Measurements from ENCODE around the gene CLPSL1. TPM values are rescaled to one million over a fixed set of nuclear protein-coding genes. Genes with fewer than 3 reads are reported as not detected.

CLPSL1 gene
- total and polyA plus RNA-seq, 2 of the 13 experiments (the other 11 are each of a cell fraction or from before 2014, with no cell fraction given) = not detected

DNA sequence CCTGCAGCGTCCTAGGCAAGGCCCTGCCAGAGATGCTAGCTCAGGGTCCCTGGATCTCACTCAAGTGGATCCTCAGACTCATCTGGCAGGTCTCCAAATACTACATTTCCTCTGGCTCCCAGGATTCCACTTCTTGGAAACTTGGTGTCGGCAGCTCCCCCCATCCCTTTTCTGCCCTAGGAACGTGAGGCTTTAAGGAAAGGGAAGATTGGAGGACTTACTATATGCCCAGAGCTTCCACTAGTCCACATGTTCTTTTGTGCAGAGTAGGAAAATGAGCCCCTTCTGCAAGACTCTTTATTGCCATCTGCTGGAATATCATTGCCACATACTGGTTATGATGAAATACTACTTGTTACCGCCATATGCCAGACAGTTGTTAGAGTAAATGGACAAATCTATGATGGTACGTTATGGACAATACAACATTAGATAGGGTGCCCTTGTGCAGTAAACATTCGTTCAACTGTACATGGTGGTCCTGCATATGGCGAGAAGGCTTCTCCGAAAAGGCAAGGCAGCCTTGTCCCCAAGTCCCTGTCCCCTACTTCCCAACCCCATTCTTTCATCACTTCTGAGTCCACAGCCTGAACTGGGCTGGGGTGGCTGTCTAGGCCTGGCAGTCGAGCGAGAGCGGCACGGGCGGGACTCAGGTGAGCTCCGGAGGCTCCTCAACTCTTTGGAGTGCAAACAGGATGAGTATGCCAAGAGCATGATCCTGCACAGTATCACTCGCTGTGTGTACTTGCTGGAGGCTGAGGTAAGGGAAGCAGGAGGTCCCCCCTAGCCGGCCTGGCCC, 43.2 kb upstream of the CLPSL1 start (continued):
- TF ChIP-seq FOXA1 (IDR thresholded peaks at IDR 0.05) = no peak
- TF ChIP-seq FOXA1 (CRISPR knock-in tag; IDR thresholded peaks at IDR 0.05) = no peak
- no peak for TF ChIP-seq ZNF335 (CRISPR knock-in tag; IDR thresholded peaks at IDR 0.05)
- TF ChIP-seq ZNF879 (CRISPR knock-in tag; IDR thresholded peaks at IDR 0.05) = no peak
- no peak for TF ChIP-seq ZC3H4 (CRISPR knock-in tag; IDR thresholded peaks at IDR 0.05; ENCODE audit: borderline replicate concordance)
- peak; percentile 26; the same call in 1 of the 2 replicates for TF ChIP-seq ELF3 (CRISPR knock-in tag; IDR thresholded peaks at IDR 0.05)
- no peak for TF ChIP-seq MYNN (CRISPR knock-in tag; IDR thresholded peaks at IDR 0.05; ENCODE audit: low read depth)
- 0 out of 2 replicates have a peak, but pooled peaks have one; percentile 14 for TF ChIP-seq JUND (CRISPR knock-in tag; IDR thresholded peaks at IDR 0.05)
- TF ChIP-seq SRY (CRISPR knock-in tag; IDR thresholded peaks at IDR 0.05) = no peak
- TF ChIP-seq XRCC5 (optimal IDR thresholded peaks at IDR 0.05; ENCODE audit: low read length) = no peak
- TF ChIP-seq, protein P1, sequence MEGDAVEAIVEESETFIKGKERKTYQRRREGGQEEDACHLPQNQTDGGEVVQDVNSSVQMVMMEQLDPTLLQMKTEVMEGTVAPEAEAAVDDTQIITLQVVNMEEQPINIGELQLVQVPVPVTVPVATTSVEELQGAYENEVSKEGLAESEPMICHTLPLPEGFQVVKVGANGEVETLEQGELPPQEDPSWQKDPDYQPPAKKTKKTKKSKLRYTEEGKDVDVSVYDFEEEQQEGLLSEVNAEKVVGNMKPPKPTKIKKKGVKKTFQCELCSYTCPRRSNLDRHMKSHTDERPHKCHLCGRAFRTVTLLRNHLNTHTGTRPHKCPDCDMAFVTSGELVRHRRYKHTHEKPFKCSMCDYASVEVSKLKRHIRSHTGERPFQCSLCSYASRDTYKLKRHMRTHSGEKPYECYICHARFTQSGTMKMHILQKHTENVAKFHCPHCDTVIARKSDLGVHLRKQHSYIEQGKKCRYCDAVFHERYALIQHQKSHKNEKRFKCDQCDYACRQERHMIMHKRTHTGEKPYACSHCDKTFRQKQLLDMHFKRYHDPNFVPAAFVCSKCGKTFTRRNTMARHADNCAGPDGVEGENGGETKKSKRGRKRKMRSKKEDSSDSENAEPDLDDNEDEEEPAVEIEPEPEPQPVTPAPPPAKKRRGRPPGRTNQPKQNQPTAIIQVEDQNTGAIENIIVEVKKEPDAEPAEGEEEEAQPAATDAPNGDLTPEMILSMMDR (CRISPR knock-in tag; IDR thresholded peaks at IDR 0.05) = peak; percentile 89
- TF ChIP-seq ZNF567 (CRISPR knock-in tag; IDR thresholded peaks at IDR 0.05; ENCODE audit: borderline replicate concordance) = 0 out of 2 replicates have a peak, but pooled peaks have one; percentile 17
- TF ChIP-seq, protein P2, sequence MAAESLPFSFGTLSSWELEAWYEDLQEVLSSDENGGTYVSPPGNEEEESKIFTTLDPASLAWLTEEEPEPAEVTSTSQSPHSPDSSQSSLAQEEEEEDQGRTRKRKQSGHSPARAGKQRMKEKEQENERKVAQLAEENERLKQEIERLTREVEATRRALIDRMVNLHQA (CRISPR knock-in tag; IDR thresholded peaks at IDR 0.05) = no peak
- TF ChIP-seq SAFB2 (CRISPR knock-in tag; IDR thresholded peaks at IDR 0.05; ENCODE audit: borderline replicate concordance, low read depth) = no peak
- peak; percentile 46 for TF ChIP-seq ZMYM4 (CRISPR knock-in tag; IDR thresholded peaks at IDR 0.05)
- TF ChIP-seq, protein P3, sequence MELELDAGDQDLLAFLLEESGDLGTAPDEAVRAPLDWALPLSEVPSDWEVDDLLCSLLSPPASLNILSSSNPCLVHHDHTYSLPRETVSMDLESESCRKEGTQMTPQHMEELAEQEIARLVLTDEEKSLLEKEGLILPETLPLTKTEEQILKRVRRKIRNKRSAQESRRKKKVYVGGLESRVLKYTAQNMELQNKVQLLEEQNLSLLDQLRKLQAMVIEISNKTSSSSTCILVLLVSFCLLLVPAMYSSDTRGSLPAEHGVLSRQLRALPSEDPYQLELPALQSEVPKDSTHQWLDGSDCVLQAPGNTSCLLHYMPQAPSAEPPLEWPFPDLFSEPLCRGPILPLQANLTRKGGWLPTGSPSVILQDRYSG (CRISPR knock-in tag; IDR thresholded peaks at IDR 0.05) = no peak
- TF ChIP-seq PITX1 (CRISPR knock-in tag; IDR thresholded peaks at IDR 0.05) = peak; percentile 49; the same call in 1 of the 2 replicates
- no peak for TF ChIP-seq KAT8 (CRISPR knock-in tag; IDR thresholded peaks at IDR 0.05)
- TF ChIP-seq TBP (CRISPR knock-in tag; IDR thresholded peaks at IDR 0.05) = no peak
- no peak for TF ChIP-seq KMT2A (CRISPR knock-in tag; IDR thresholded peaks at IDR 0.05)
- TF ChIP-seq MED13 (CRISPR knock-in tag; IDR thresholded peaks at IDR 0.05) = no peak
- TF ChIP-seq, protein P4, sequence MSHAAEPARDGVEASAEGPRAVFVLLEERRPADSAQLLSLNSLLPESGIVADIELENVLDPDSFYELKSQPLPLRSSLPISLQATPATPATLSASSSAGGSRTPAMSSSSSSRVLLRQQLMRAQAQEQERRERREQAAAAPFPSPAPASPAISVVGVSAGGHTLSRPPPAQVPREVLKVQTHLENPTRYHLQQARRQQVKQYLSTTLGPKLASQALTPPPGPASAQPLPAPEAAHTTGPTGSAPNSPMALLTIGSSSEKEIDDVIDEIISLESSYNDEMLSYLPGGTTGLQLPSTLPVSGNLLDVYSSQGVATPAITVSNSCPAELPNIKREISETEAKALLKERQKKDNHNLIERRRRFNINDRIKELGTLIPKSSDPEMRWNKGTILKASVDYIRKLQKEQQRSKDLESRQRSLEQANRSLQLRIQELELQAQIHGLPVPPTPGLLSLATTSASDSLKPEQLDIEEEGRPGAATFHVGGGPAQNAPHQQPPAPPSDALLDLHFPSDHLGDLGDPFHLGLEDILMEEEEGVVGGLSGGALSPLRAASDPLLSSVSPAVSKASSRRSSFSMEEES (CRISPR knock-in tag; IDR thresholded peaks at IDR 0.05) = peak; percentile 21; the same call in 1 of the 2 replicates
- peak; percentile 46; the same call in 1 of the 2 replicates for TF ChIP-seq KLF11 (CRISPR knock-in tag; IDR thresholded peaks at IDR 0.05)
- no peak for TF ChIP-seq ZNF850 (CRISPR knock-in tag; conservative IDR thresholded peaks at IDR 0.05)
- no peak for TF ChIP-seq SNAI1 (CRISPR knock-in tag; IDR thresholded peaks at IDR 0.05; ENCODE audit: borderline replicate concordance)
- TF ChIP-seq NFYC (CRISPR knock-in tag; IDR thresholded peaks at IDR 0.05) = no peak
- no peak for TF ChIP-seq ZNF20 (CRISPR knock-in tag; IDR thresholded peaks at IDR 0.05)
- TF ChIP-seq RFXANK (CRISPR knock-in tag; IDR thresholded peaks at IDR 0.05) = no peak
- TF ChIP-seq SOX5 (CRISPR knock-in tag; IDR thresholded peaks at IDR 0.05; ENCODE audit: borderline replicate concordance) = peak; percentile 48; the same call in 1 of the 2 replicates
- TF ChIP-seq FOXK1 (CRISPR knock-in tag; IDR thresholded peaks at IDR 0.05; ENCODE audit: borderline replicate concordance, low read depth) = no peak
